ENCODE data around the gene DOCK1. TPM values are rescaled to one million over a fixed set of nuclear protein-coding genes. Genes with fewer than 3 reads are reported as not detected.
"Not testable (repeated sequence)": the region's sequence is repeated elsewhere in the genome, so short reads cannot be mapped to it uniquely, and the experiment has no call there.

The DOCK1 gene
- total RNA-seq, 1 experiment from 2014 or later = 40.0 TPM

DNA sequence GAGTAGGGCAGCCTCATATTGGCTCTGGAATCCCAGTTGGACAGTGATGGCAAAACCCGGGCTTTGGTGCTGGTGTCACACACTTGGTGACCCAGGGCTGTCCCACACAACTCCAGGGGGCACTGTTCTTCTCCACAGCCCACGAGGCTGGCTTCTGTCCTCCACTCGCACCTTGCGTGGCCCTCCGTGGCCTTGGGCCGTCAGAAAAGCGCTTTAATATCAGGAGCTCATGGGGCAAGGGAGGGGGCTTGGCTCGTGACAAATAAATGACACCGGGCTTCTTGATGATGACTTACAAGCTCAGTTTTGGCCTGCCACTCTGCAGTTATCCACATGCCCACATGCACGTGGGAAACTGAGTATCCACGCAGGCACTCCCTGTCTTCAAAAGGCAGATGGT, 8.1 kb downstream of the DOCK1 start:
- ChIA-PET CTCF (interaction anchor here (0.8 to 0.9 kb wide), 2 partner anchors 55 to 209 kb away, joined by 3 to 4 read pairs; no protein-coding TSS in a partner anchor), POLR2A (no interaction called here)
- no peaks in the 10 kb centered on the region for H3K27me3 Mint-ChIP-seq (ENCODE audit: insufficient read depth, unreplicated experiment)
- H3K9me3 Mint-ChIP-seq (ENCODE audit: unreplicated experiment) = no peaks in the 10 kb centered on the region
- intact Hi-C loops (cut with micrococcal nuclease) = no loop called here
- H3K36me3 Mint-ChIP-seq (ENCODE audit: insufficient read depth, unreplicated experiment) = peaks cover 7% of the 10 kb centered on the region
- H3K27ac Mint-ChIP-seq (ENCODE audit: low read depth, unreplicated experiment) = no peak overlapping the region
- no TSS peak for BruUV-seq (replicated peaks)
- H3K4me3 Mint-ChIP-seq (ENCODE audit: unreplicated experiment) = no peak overlapping the region
- TF ChIP-seq, protein P1, sequence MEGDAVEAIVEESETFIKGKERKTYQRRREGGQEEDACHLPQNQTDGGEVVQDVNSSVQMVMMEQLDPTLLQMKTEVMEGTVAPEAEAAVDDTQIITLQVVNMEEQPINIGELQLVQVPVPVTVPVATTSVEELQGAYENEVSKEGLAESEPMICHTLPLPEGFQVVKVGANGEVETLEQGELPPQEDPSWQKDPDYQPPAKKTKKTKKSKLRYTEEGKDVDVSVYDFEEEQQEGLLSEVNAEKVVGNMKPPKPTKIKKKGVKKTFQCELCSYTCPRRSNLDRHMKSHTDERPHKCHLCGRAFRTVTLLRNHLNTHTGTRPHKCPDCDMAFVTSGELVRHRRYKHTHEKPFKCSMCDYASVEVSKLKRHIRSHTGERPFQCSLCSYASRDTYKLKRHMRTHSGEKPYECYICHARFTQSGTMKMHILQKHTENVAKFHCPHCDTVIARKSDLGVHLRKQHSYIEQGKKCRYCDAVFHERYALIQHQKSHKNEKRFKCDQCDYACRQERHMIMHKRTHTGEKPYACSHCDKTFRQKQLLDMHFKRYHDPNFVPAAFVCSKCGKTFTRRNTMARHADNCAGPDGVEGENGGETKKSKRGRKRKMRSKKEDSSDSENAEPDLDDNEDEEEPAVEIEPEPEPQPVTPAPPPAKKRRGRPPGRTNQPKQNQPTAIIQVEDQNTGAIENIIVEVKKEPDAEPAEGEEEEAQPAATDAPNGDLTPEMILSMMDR (IDR thresholded peaks at IDR 0.05; ENCODE audit: unreplicated experiment) = no peak
- no peak for DNase-seq (ENCODE audit: unreplicated experiment)
- peaks cover 18% of the 10 kb centered on the region for H3K4me1 Mint-ChIP-seq (ENCODE audit: insufficient read depth, unreplicated experiment)

- ChIA-PET CTCF (interaction anchor here (0.9 kb wide), 1 partner anchor 54 kb away, joined by 4 read pairs; no protein-coding TSS in a partner anchor), POLR2A (no interaction called here)
- Mint-ChIP-seq H3K27ac (ENCODE audit: low read depth, unreplicated experiment) (no peak overlapping the region), H3K9me3 (ENCODE audit: unreplicated experiment) (no peaks in the 10 kb centered on the region), H3K4me1 (ENCODE audit: insufficient read depth, unreplicated experiment) (peaks cover 13% of the 10 kb centered on the region), H3K27me3 (ENCODE audit: insufficient read depth, unreplicated experiment) (no peaks in the 10 kb centered on the region), H3K36me3 (ENCODE audit: insufficient read depth, unreplicated experiment) (peaks cover 15% of the 10 kb centered on the region), H3K4me3 (ENCODE audit: unreplicated experiment) (no peak overlapping the region)
- DNase-seq (ENCODE audit: unreplicated experiment) = no peak
- intact Hi-C loops (cut with micrococcal nuclease) = no loop called here
- no TSS peak for BruUV-seq (replicated peaks)
- TF ChIP-seq, protein P1 (IDR thresholded peaks at IDR 0.05; ENCODE audit: unreplicated experiment) = no peak
Observed at GRCh38 chr10:126914561-126914960, 9.3 kb downstream of the DOCK1 start.

- CTCF ChIA-PET = interaction anchor here (0.6 kb wide), 2 partner anchors 92 to 98 kb away, joined by 3 read pairs; no protein-coding TSS in a partner anchor
- peaks cover 15% of the 10 kb centered on the region for H3K36me3 Mint-ChIP-seq (ENCODE audit: insufficient read depth, unreplicated experiment)
- H3K4me1 Mint-ChIP-seq (ENCODE audit: insufficient read depth, unreplicated experiment); H3K27me3 Mint-ChIP-seq (ENCODE audit: insufficient read depth, unreplicated experiment); POLR2A ChIA-PET; intact Hi-C loops (cut with micrococcal nuclease); DNase-seq (ENCODE audit: unreplicated experiment); H3K4me3 Mint-ChIP-seq (ENCODE audit: unreplicated experiment); H3K27ac Mint-ChIP-seq (ENCODE audit: low read depth, unreplicated experiment); H3K9me3 Mint-ChIP-seq (ENCODE audit: unreplicated experiment); BruUV-seq (replicated peaks): not testable (repeated sequence)
Observed at GRCh38 chr10:126916952-126917351, 11.7 kb downstream of the DOCK1 start.

- H3K9me3 Mint-ChIP-seq (ENCODE audit: unreplicated experiment) = no peaks in the 10 kb centered on the region
- peaks cover 5% of the 10 kb centered on the region for H3K4me1 Mint-ChIP-seq (ENCODE audit: insufficient read depth, unreplicated experiment)
- H3K36me3 Mint-ChIP-seq (ENCODE audit: insufficient read depth, unreplicated experiment) = peaks cover 15% of the 10 kb centered on the region
- no peaks in the 10 kb centered on the region for H3K27me3 Mint-ChIP-seq (ENCODE audit: insufficient read depth, unreplicated experiment)
- DNase-seq (ENCODE audit: unreplicated experiment) = no peak
- TF ChIP-seq, protein P1 (IDR thresholded peaks at IDR 0.05; ENCODE audit: unreplicated experiment) = no peak
- no TSS peak for BruUV-seq (replicated peaks)
- ChIA-PET POLR2A (no interaction called here), CTCF (interaction anchor here (0.6 to 1.1 kb wide), 3 partner anchors 11 to 97 kb away, joined by 3 read pairs; no protein-coding TSS in a partner anchor)
- peak overlapping the region; percentile 39 for H3K27ac Mint-ChIP-seq (ENCODE audit: low read depth, unreplicated experiment)
- intact Hi-C loops (cut with micrococcal nuclease) = no loop called here
- no peak overlapping the region for H3K4me3 Mint-ChIP-seq (ENCODE audit: unreplicated experiment)
Observed at GRCh38 chr10:126917375-126917774, 12.1 kb downstream of the DOCK1 start.
